Endothelial cell of umbilical vein (primary cell): ENCODE measurements around the gene GPANK1. TPM values are rescaled to one million over a fixed set of nuclear protein-coding genes. Genes with fewer than 3 reads are reported as not detected.

ENCODE experiments used
- BruUV-seq: library from RNA; stranded (reverse); fragments of 400-500 nt; replicated peaks from 2 replicates; lab custom pipeline; 2021; lab: Mats Ljungman, UMichigan
- CTCF ChIA-PET: fragments of 300-600, 350-600 bp; sonication (Branson Sonifier 250); formaldehyde crosslinking; loops from one replicate; lab custom pipeline; 2021; ENCODE audit warnings: antibody characterized with exemption, inconsistent platforms; lab: Charles Lee
- POLR2A ChIA-PET: fragments of 300-600, 350-600 bp; sonication (Branson Sonifier 250); formaldehyde crosslinking; loops from one replicate; lab custom pipeline; 2021; ENCODE audit warnings: antibody characterized with exemption, inconsistent platforms; lab: Charles Lee
- DNase-seq: peaks from one replicate; pipeline ENCODE4 v3.0.0-alpha.2; 2011; ENCODE audit warnings: low read depth, low spot score
- FAIRE-seq: peaks from 2 replicates; lab custom pipeline; 2011; peaks lifted over from hg19 to GRCh38; lab: Jason Lieb, UNC
- H2AFZ ChIP-seq: 2 replicates; pipeline ENCODE4 v1.6.0; 2012; ENCODE audit warnings: low read depth, low read length, control low read depth, inconsistent platforms
- H3K27ac ChIP-seq: 2 replicates; pipeline ENCODE4 v1.5.1; 2011; ENCODE audit warnings: low read depth, mild to moderate bottlenecking, control low read depth, low read length, moderate library complexity; ENCODE audit not compliant: insufficient read depth
- H3K27me3 ChIP-seq, 2 experiments: 2 replicates each; pipeline versions ENCODE4 v1.6.0 to v1.6.1; 2011; ENCODE audit warnings: low read length in 2 of 2, mixed read lengths in 1 of 2; ENCODE audit not compliant: control insufficient read depth in 2 of 2, insufficient read depth in 2 of 2
- H3K36me3 ChIP-seq, 2 experiments: 2 replicates in 1 of 2; 3 replicates in 1 of 2; pipeline ENCODE4 v1.5.1; 2011; ENCODE audit warnings: low read length in 2 of 2, mild to moderate bottlenecking in 1 of 2, moderate library complexity in 1 of 2; ENCODE audit not compliant: control insufficient read depth in 2 of 2, insufficient read depth in 2 of 2; ENCODE audit errors: extremely low read depth in 1 of 2
- H3K4me1 ChIP-seq: 3 replicates; pipeline ENCODE4 v1.5.1; 2011; ENCODE audit warnings: mild to moderate bottlenecking, low read length; ENCODE audit not compliant: control insufficient read depth, insufficient read depth; ENCODE audit errors: extremely low read depth
- H3K4me2 ChIP-seq: 2 replicates; pipeline ENCODE4 v1.6.1; 2011; ENCODE audit warnings: low read length, control low read depth, mixed read lengths; ENCODE audit not compliant: insufficient read depth
- H3K4me3 ChIP-seq, 3 experiments: fragments of 200-600 bp in 1 of 3; sonication (generic), shearing (Covaris generic) in 1 of 3; replicated peaks in 1 of 3; 2 replicates each; pipeline ENCODE4 v1.5.1; 2011 to 2016; ENCODE audit warnings: control low read depth in 3 of 3, low read length in 3 of 3, mild to moderate bottlenecking in 2 of 3, inconsistent platforms in 1 of 3, low read depth in 1 of 3, moderate library complexity in 1 of 3; ENCODE audit not compliant: insufficient read depth in 1 of 3
- H3K79me2 ChIP-seq: 2 replicates; pipeline ENCODE4 v1.6.0; 2012; ENCODE audit warnings: low read length, inconsistent platforms; ENCODE audit not compliant: control insufficient read depth, insufficient read depth
- H3K9ac ChIP-seq: replicated peaks from 2 replicates; pipeline ENCODE3; 2011; ENCODE audit warnings: low read length, control low read depth; ENCODE audit not compliant: insufficient read depth; ENCODE audit errors: extremely low read depth
- H3K9me1 ChIP-seq: replicated peaks from 3 replicates; pipeline ENCODE4 v1.6.0; 2011; ENCODE audit warnings: mild to moderate bottlenecking, low read length; ENCODE audit not compliant: control insufficient read depth, insufficient read depth; ENCODE audit errors: extremely low read depth
- H3K9me3 ChIP-seq: replicated peaks from 2 replicates; pipeline ENCODE4 v1.5.1; 2012; ENCODE audit warnings: low read length, inconsistent platforms; ENCODE audit not compliant: control insufficient read depth, insufficient read depth
- H4K20me1 ChIP-seq: replicated peaks from 2 replicates; pipeline ENCODE3; 2011; ENCODE audit warnings: mild to moderate bottlenecking, low read length; ENCODE audit not compliant: control insufficient read depth, insufficient read depth; ENCODE audit errors: extremely low read depth
- CTCF ChIP-seq, 2 donors: IDR thresholded peaks; 1 replicate in 1 of 2; 2 replicates in 1 of 2; pipeline ENCODE4 v1.5.1; 2011; ENCODE audit warnings: low read length in 2 of 2, mild to moderate bottlenecking in 2 of 2, moderate library complexity in 2 of 2, control low read depth in 1 of 2, inconsistent platforms in 1 of 2, low read depth in 1 of 2; ENCODE audit not compliant: insufficient read depth in 1 of 2; ENCODE audit errors: extremely low read depth in 1 of 2
- EZH2 ChIP-seq: IDR thresholded peaks from 2 replicates; pipeline ENCODE4 v1.6.1; 2012; ENCODE audit warnings: borderline replicate concordance, low read depth, mild to moderate bottlenecking, moderate library complexity, low read length, inconsistent platforms; ENCODE audit not compliant: severe bottlenecking
- FOS ChIP-seq: IDR thresholded peaks from 2 replicates; pipeline ENCODE4 v1.6.1; 2011; ENCODE audit warnings: mild to moderate bottlenecking, low read length, moderate library complexity, borderline replicate concordance; ENCODE audit not compliant: insufficient read depth
- GATA2 ChIP-seq: IDR thresholded peaks from 2 replicates; pipeline ENCODE4 v1.7.0; 2011; ENCODE audit warnings: low read depth, mild to moderate bottlenecking, moderate library complexity, mixed read lengths, low read length; ENCODE audit not compliant: insufficient read length, insufficient read depth
- JUN ChIP-seq: IDR thresholded peaks from 2 replicates; pipeline ENCODE4 v1.6.1; 2011; ENCODE audit warnings: borderline replicate concordance, low read depth; ENCODE audit not compliant: insufficient read length, insufficient read depth
- MYC ChIP-seq: IDR thresholded peaks from one replicate; pipeline ENCODE4 v1.6.1; 2011; ENCODE audit warnings: mild to moderate bottlenecking, low read depth, low read length
- POLR2A ChIP-seq: IDR thresholded peaks from 2 replicates; pipeline ENCODE4 v1.6.1; 2012; ENCODE audit warnings: low read depth, mild to moderate bottlenecking, control low read depth, low read length
- POLR2AphosphoS5 ChIP-seq: IDR thresholded peaks from 2 replicates; pipeline ENCODE4 v1.6.1; 2012; ENCODE audit warnings: low read depth, mild to moderate bottlenecking, control low read depth, low read length, moderate library complexity; ENCODE audit not compliant: insufficient read depth
- dilution Hi-C: fragments of 300-500 bp; cut with MboI; formaldehyde crosslinking; loops from one replicate; pipeline ENCODE4 v1.15.0; 2019; ENCODE audit warnings: low sequenced_read_pairs; ENCODE audit not compliant: extremely low pct_ligation_motif_present
- intact Hi-C: fragments of 100-400 bp; cut with micrococcal nuclease; formaldehyde crosslinking; loops from one replicate; pipeline ENCODE4 v1.10.0; 2022
- polyA plus RNA-seq, 4 experiments: library from polyadenylated mRNA; depleted of rRNA in 3 of 4; stranded (reverse) in 3 of 4; unstranded in 1 of 4; fragments of >200 nt; gene quantifications; 2 replicates each; pipeline versions ENCODE4 v1.2.1 to v1.2.3, GENCODE V29; 2011 to 2012; ENCODE audit warnings: missing spikeins in 1 of 4
- total RNA-seq: library from RNA; stranded (reverse); gene quantifications from 2 replicates; pipeline ENCODE4 v1.2.3, GENCODE V29; 2021
- TF ChIP-seq, protein P1 (sequence below): IDR thresholded peaks from 2 replicates; pipeline ENCODE4 v1.6.1; 2011; ENCODE audit not compliant: insufficient read depth, insufficient read length

GPANK1 gene
- total and polyA plus RNA-seq, 2 donors (not counting 3 experiments of a cell fraction or from before 2014, with no cell fraction given) = 12.6 to 17.5 TPM

DNA sequence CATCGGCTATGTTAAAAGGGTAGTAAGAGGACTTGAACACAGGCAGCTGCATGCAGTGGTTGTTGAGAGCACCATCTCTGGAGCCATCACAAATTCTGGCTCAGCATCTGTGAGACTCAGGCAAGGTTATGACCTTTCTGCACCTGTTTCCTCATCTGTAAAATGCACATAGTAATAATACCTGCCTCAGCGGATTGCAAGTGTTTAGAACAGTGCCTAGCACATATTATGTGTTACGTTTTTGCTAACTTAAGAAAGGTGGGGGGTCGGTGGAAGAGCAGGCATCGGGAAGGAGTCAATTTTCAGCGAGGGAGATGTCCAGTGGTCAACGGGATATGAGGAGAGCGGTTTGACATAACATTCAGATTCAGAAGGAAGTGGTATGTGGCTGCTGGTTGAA lies 13.2 kb upstream of the GPANK1 start:
- no peaks in the 10 kb centered on the region for H3K9me1 ChIP-seq
- H3K9ac ChIP-seq = no peak overlapping the region
- no TSS peak for BruUV-seq
- dilution Hi-C loops = no loop called here
- no peak overlapping the region for H2AFZ ChIP-seq
- peaks cover 0 to 6% of the 10 kb centered on the region in 2 experiments for H3K36me3 ChIP-seq
- FAIRE-seq (no peak), DNase-seq (no peak)
- no peaks in the 10 kb centered on the region for H4K20me1 ChIP-seq
- no peak overlapping the region for H3K4me2 ChIP-seq
- H3K27me3 ChIP-seq = no peaks in the 10 kb centered on the region
- H3K4me1 ChIP-seq = peaks cover 8% of the 10 kb centered on the region
- intact Hi-C loops = no loop called here
- no peak overlapping the region for H3K27ac ChIP-seq
- H3K9me3 ChIP-seq = no peaks in the 10 kb centered on the region
- ChIA-PET CTCF (interaction anchor here (1.1 to 1.2 kb wide), 4 partner anchors 92 to 274 kb away, joined by 3 to 5 read pairs (median 4); no protein-coding TSS in a partner anchor), POLR2A (no interaction called here)
- no peak overlapping the region for H3K4me3 ChIP-seq
- H3K79me2 ChIP-seq = no peaks in the 10 kb centered on the region
- no peak for TF ChIP-seq POLR2A
- TF ChIP-seq JUN = no peak
- TF ChIP-seq, protein P1, sequence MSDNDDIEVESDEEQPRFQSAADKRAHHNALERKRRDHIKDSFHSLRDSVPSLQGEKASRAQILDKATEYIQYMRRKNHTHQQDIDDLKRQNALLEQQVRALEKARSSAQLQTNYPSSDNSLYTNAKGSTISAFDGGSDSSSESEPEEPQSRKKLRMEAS = no peak
- TF ChIP-seq CTCF (IDR thresholded peaks at IDR 0.05; ENCODE audit: extremely low read depth in 1 of 2, insufficient read depth in 1 of 2, low read depth in 1 of 2, low read length in 2 of 2) = no peak
- no peak for TF ChIP-seq EZH2
- TF ChIP-seq POLR2AphosphoS5 = no peak
- TF ChIP-seq MYC = no peak
- no peak for TF ChIP-seq FOS
- TF ChIP-seq GATA2 = no peak
